HG03521 (cell line): ENCODE measurements around the gene GAS7.

ENCODE experiments used
- ATAC-seq: cut with Tn5 transposase; IDR thresholded peaks from one replicate; pipeline ENCODE4 v1.9.1; 2021; ENCODE audit warnings: mild to moderate bottlenecking, moderate library complexity; ENCODE audit not compliant: unreplicated experiment

GAS7 gene

GRCh38 chr17:9959377-9959981, 238.9 kb downstream of the GAS7 start:
- no peak for ATAC-seq

GRCh38 chr17:9958586-9959281, 239.7 kb downstream of the GAS7 start:
- ATAC-seq: no peak

GRCh38 chr17:9957244-9957643, 241.2 kb downstream of the GAS7 start:
- no peak for ATAC-seq

- no peak for ATAC-seq
These were observed 241.8 kb downstream of the GAS7 start for GRCh38 chr17:9956474-9957131.

GRCh38 chr17:9953492-9953891, 244.9 kb downstream of the GAS7 start:
- no peak for ATAC-seq

GRCh38 chr17:9951803-9952202, 246.6 kb downstream of the GAS7 start:
- no peak for ATAC-seq

- ATAC-seq: no peak
These were observed 249.5 kb downstream of the GAS7 start for GRCh38 chr17:9948928-9949327.

GRCh38 chr17:9944704-9945103, 253.7 kb downstream of the GAS7 start:
- no peak for ATAC-seq

GRCh38 chr17:9943343-9943742, 255.1 kb downstream of the GAS7 start:
- no peak for ATAC-seq

GRCh38 chr17:9942885-9943284, 255.5 kb downstream of the GAS7 start:
- no peak for ATAC-seq

- no peak for ATAC-seq
These were observed 257.1 kb downstream of the GAS7 start for GRCh38 chr17:9941305-9941704.

- no peak for ATAC-seq
These were observed 257.6 kb downstream of the GAS7 start for GRCh38 chr17:9940841-9941240.

- ATAC-seq: no peak
These were observed 259.6 kb downstream of the GAS7 start for GRCh38 chr17:9938764-9939163.

GRCh38 chr17:9937901-9938300, 260.5 kb downstream of the GAS7 start:
- ATAC-seq: no peak

- no peak for ATAC-seq
These were observed 261.1 kb downstream of the GAS7 start for GRCh38 chr17:9937241-9937761.

GRCh38 chr17:9936095-9936494, 262.3 kb downstream of the GAS7 start:
- ATAC-seq: no peak

- ATAC-seq: no peak
These were observed 263.0 kb downstream of the GAS7 start for GRCh38 chr17:9935408-9935807.

- ATAC-seq: no peak
These were observed 264.1 kb downstream of the GAS7 start for GRCh38 chr17:9934331-9934730.

- no peak for ATAC-seq
These were observed 265.9 kb downstream of the GAS7 start for GRCh38 chr17:9932491-9932890.

GRCh38 chr17:9931144-9931741, 267.2 kb downstream of the GAS7 start:
- ATAC-seq: no peak

- ATAC-seq: no peak
These were observed 268.5 kb downstream of the GAS7 start for GRCh38 chr17:9929871-9930270.
